Measurements from ENCODE around the gene FOXP1. TPM values are rescaled to one million over a fixed set of nuclear protein-coding genes. Genes with fewer than 3 reads are reported as not detected.

FOXP1 gene
- total and polyA plus RNA-seq, 12 donors = 4.8 to 56.0 (median 43.8) TPM

GRCh38 chr3:71217640-71218222 lies 365.8 kb downstream of the FOXP1 start:
- intact Hi-C loops (cut with DNase I) = loop anchor here in 1 of 10 donors (10.0 kb wide), 1 partner anchor 77 kb away; no protein-coding TSS in a partner anchor
- WGBS, 2 donors = 86% methylated on average over 8 of the region's 8 CpGs

GRCh38 chr3:71215351-71215750 lies 368.2 kb downstream of the FOXP1 start:
- H3K4me1 ChIP-seq = peaks cover 0 to 14% (median 3%) of the 10 kb centered on the region in 9 donors
- no peaks in the 10 kb centered on the region for H3K36me3 ChIP-seq
- ATAC-seq (no peak), DNase-seq (no peak)
- no peak overlapping the region for H3K4me3 ChIP-seq
- 89 to 97% methylated on average over 1 of the region's 1 CpG for WGBS, 2 donors
- intact Hi-C loops (cut with DNase I) = loop anchor here in 1 of 10 donors (10.0 kb wide), 1 partner anchor 79 kb away; no protein-coding TSS in a partner anchor
- TF ChIP-seq CTCF (IDR thresholded peaks at IDR 0.05) = no peak
- no peaks in the 10 kb centered on the region for H3K27me3 ChIP-seq
- H3K27ac ChIP-seq = no peak overlapping the region
- no peaks in the 10 kb centered on the region for H3K9me3 ChIP-seq

More at GRCh38 chr3:71217640-71218222, 365.8 kb downstream of the FOXP1 start:
- H3K4me3 ChIP-seq = no peak overlapping the region
- H3K4me1 ChIP-seq = peaks cover 0 to 3% (median 0%) of the 10 kb centered on the region in 9 donors
- DNase-seq = no peak
- no peaks in the 10 kb centered on the region for H3K36me3 ChIP-seq
- no peak for TF ChIP-seq CTCF (IDR thresholded peaks at IDR 0.05)
- H3K9me3 ChIP-seq = peaks cover 0 to 2% (median 0%) of the 10 kb centered on the region in 11 donors
- no peak overlapping the region for H3K27ac ChIP-seq
- no peak for ATAC-seq
- no peaks in the 10 kb centered on the region for H3K27me3 ChIP-seq

GRCh38 chr3:71214797-71215196 lies 368.7 kb downstream of the FOXP1 start:
- intact Hi-C loops (cut with DNase I) = loop anchor here in 1 of 10 donors (10.0 kb wide), 1 partner anchor 80 kb away; no protein-coding TSS in a partner anchor
- TF ChIP-seq CTCF (IDR thresholded peaks at IDR 0.05) = no peak

GRCh38 chr3:71214016-71214415 lies 369.5 kb downstream of the FOXP1 start:
- Histone ChIP-seq H3K27ac (no peak overlapping the region), H3K9me3 (no peaks in the 10 kb centered on the region), H3K27me3 (no peaks in the 10 kb centered on the region), H3K36me3 (no peaks in the 10 kb centered on the region), H3K4me1 (peaks cover 0 to 24% (median 15%) of the 10 kb centered on the region in 9 donors), H3K4me3 (no peak overlapping the region)
- DNase-seq = no peak
- WGBS, 2 donors = 74 to 94% methylated on average over 4 of the region's 4 CpGs
- intact Hi-C loops (cut with DNase I) = loop anchor here in 1 of 10 donors (10.0 kb wide), 1 partner anchor 81 kb away; no protein-coding TSS in a partner anchor
- no peak for ATAC-seq
- no peak for TF ChIP-seq CTCF (IDR thresholded peaks at IDR 0.05)

More at GRCh38 chr3:71214797-71215196, 368.7 kb downstream of the FOXP1 start:
- H3K4me1 ChIP-seq = peaks cover 0 to 16% (median 7%) of the 10 kb centered on the region in 9 donors
- H3K27ac ChIP-seq = no peak overlapping the region
- 96 to 100% methylated on average over 1 of the region's 1 CpG for WGBS, 2 donors
- no peak overlapping the region for H3K4me3 ChIP-seq
- DNase-seq = no peak
- H3K9me3 ChIP-seq = no peaks in the 10 kb centered on the region
- ATAC-seq = no peak
- H3K36me3 ChIP-seq = no peaks in the 10 kb centered on the region
- no peaks in the 10 kb centered on the region for H3K27me3 ChIP-seq

All from heart right ventricle (tissue), 16 donors.